Stimulated activated CD8-positive, alpha-beta memory T cell treated with anti-CD3 and anti-CD28 coated beads, Interleukin-4, amount 100 ng/mL, for 4 hours (primary cell): ENCODE measurements around the gene ZNF618.

Source experiments
- DNase-seq, 2 donors: peaks; one replicate each; pipeline ENCODE4 v3.0.0-alpha.2; 2020; ENCODE audit warnings: low read depth in 2 of 2, low spot score in 1 of 2

The ZNF618 gene

GRCh38 chr9:113999256-114000062, 123.3 kb downstream of the ZNF618 start:
- no peak for DNase-seq

GRCh38 chr9:114000063-114000454, 124.0 kb downstream of the ZNF618 start:
- no peak for DNase-seq

GRCh38 chr9:114000671-114001409, 124.7 kb downstream of the ZNF618 start:
- DNase-seq: no peak

GRCh38 chr9:114001410-114001685, 125.2 kb downstream of the ZNF618 start:
- DNase-seq: no peak

- no peak for DNase-seq
Observed at GRCh38 chr9:114001794-114002261, 125.7 kb downstream of the ZNF618 start.

- no peak for DNase-seq
Observed at GRCh38 chr9:114002271-114002985, 126.3 kb downstream of the ZNF618 start.

- DNase-seq: no peak
Observed at GRCh38 chr9:114002986-114003350, 126.9 kb downstream of the ZNF618 start.

GRCh38 chr9:114003351-114003750, 127.2 kb downstream of the ZNF618 start:
- DNase-seq: no peak

GRCh38 chr9:114003758-114004157, 127.6 kb downstream of the ZNF618 start:
- no peak for DNase-seq

- DNase-seq: no peak
Observed at GRCh38 chr9:114004221-114004716, 128.2 kb downstream of the ZNF618 start.

GRCh38 chr9:114005371-114006154, 129.5 kb downstream of the ZNF618 start:
- DNase-seq: no peak

- DNase-seq: no peak
Observed at GRCh38 chr9:114006155-114006550, 130.0 kb downstream of the ZNF618 start.

- no peak for DNase-seq
Observed at GRCh38 chr9:114006931-114007691, 131.0 kb downstream of the ZNF618 start.

GRCh38 chr9:114007991-114008666, 132.0 kb downstream of the ZNF618 start:
- DNase-seq: no peak

- DNase-seq: no peak
Observed at GRCh38 chr9:114008667-114009410, 132.7 kb downstream of the ZNF618 start.

GRCh38 chr9:114011313-114011712, 135.2 kb downstream of the ZNF618 start:
- DNase-seq: no peak

GRCh38 chr9:114012126-114012525, 136.0 kb downstream of the ZNF618 start:
- no peak for DNase-seq

- no peak for DNase-seq
Observed at GRCh38 chr9:114014044-114014443, 137.9 kb downstream of the ZNF618 start.

GRCh38 chr9:114015607-114016006, 139.5 kb downstream of the ZNF618 start:
- no peak for DNase-seq
